T-helper 2 cell treated with Interferon-gamma antibody and Interleukin-4, amounts not matched to agents 5 μg/mL and 100 μg/mL, for 36 hours (primary cell): ENCODE results near the gene GATAD2B.

ENCODE experiments used
- DNase-seq: peaks from one replicate; pipeline ENCODE4 v3.0.0; 2021; ENCODE audit warnings: low spot score
- H3K27ac Mint-ChIP-seq: one replicate; pipeline ENCODE4 v1.8.0; 2021; ENCODE audit warnings: mild to moderate bottlenecking, mixed read lengths
- H3K27me3 Mint-ChIP-seq: one replicate; pipeline ENCODE4 v1.8.0; 2021; ENCODE audit warnings: low read depth, mixed read lengths
- H3K36me3 Mint-ChIP-seq: one replicate; pipeline ENCODE4 v1.8.0; 2021; ENCODE audit warnings: low read depth, mixed read lengths
- H3K4me1 Mint-ChIP-seq: one replicate; pipeline ENCODE4 v1.8.0; 2021; ENCODE audit warnings: low read depth, mixed read lengths
- H3K4me3 Mint-ChIP-seq: one replicate; pipeline ENCODE4 v1.8.0; 2022; ENCODE audit warnings: mild to moderate bottlenecking, moderate library complexity, mixed read lengths
- H3K9me3 Mint-ChIP-seq: one replicate; pipeline ENCODE4 v1.8.0; 2021; ENCODE audit warnings: mixed read lengths

The GATAD2B gene

GRCh38 chr1:153801786-153802697, 120.7 kb downstream of the GATAD2B start:
- H3K9me3 Mint-ChIP-seq: no peaks in the 10 kb centered on the region
- peaks cover 27% of the 10 kb centered on the region for H3K4me1 Mint-ChIP-seq
- H3K4me3 Mint-ChIP-seq: no peak overlapping the region
- peaks cover 18% of the 10 kb centered on the region for H3K36me3 Mint-ChIP-seq
- no peak for DNase-seq
- no peaks in the 10 kb centered on the region for H3K27me3 Mint-ChIP-seq
- peak overlapping the region; percentile 62 for H3K27ac Mint-ChIP-seq

- no peaks in the 10 kb centered on the region for H3K9me3 Mint-ChIP-seq
- H3K4me3 Mint-ChIP-seq: no peak overlapping the region
- no peak for DNase-seq
- peaks cover 11% of the 10 kb centered on the region for H3K36me3 Mint-ChIP-seq
- H3K27me3 Mint-ChIP-seq: no peaks in the 10 kb centered on the region
- peaks cover 31% of the 10 kb centered on the region for H3K4me1 Mint-ChIP-seq
- peak overlapping the region; percentile 46 for H3K27ac Mint-ChIP-seq
Measured at GRCh38 chr1:153801028-153801625, 121.6 kb downstream of the GATAD2B start.

GRCh38 chr1:153800516-153800915, 122.3 kb downstream of the GATAD2B start:
- no peak overlapping the region for H3K4me3 Mint-ChIP-seq
- no peaks in the 10 kb centered on the region for H3K9me3 Mint-ChIP-seq
- no peaks in the 10 kb centered on the region for H3K27me3 Mint-ChIP-seq
- DNase-seq: no peak
- peak overlapping the region; percentile 46 for H3K27ac Mint-ChIP-seq
- peaks cover 27% of the 10 kb centered on the region for H3K4me1 Mint-ChIP-seq
- peaks cover 11% of the 10 kb centered on the region for H3K36me3 Mint-ChIP-seq

- Mint-ChIP-seq H3K9me3 (no peaks in the 10 kb centered on the region), H3K4me3 (no peak overlapping the region), H3K27me3 (no peaks in the 10 kb centered on the region), H3K4me1 (peaks cover 21% of the 10 kb centered on the region), H3K36me3 (peaks cover 11% of the 10 kb centered on the region), H3K27ac (peak overlapping the region; percentile 27)
- no peak for DNase-seq
Measured at GRCh38 chr1:153799566-153800465, 123.0 kb downstream of the GATAD2B start.

- peaks cover 18% of the 10 kb centered on the region for H3K4me1 Mint-ChIP-seq
- H3K4me3 Mint-ChIP-seq: no peak overlapping the region
- no peaks in the 10 kb centered on the region for H3K9me3 Mint-ChIP-seq
- DNase-seq: no peak
- H3K36me3 Mint-ChIP-seq: peaks cover 11% of the 10 kb centered on the region
- no peak overlapping the region for H3K27ac Mint-ChIP-seq
- H3K27me3 Mint-ChIP-seq: no peaks in the 10 kb centered on the region
Measured at GRCh38 chr1:153799016-153799415, 123.8 kb downstream of the GATAD2B start.

- H3K27ac Mint-ChIP-seq: peak overlapping the region; percentile 4
- no peak overlapping the region for H3K4me3 Mint-ChIP-seq
- H3K9me3 Mint-ChIP-seq: no peaks in the 10 kb centered on the region
- no peaks in the 10 kb centered on the region for H3K27me3 Mint-ChIP-seq
- DNase-seq: no peak
- peaks cover 13% of the 10 kb centered on the region for H3K4me1 Mint-ChIP-seq
- peaks cover 6% of the 10 kb centered on the region for H3K36me3 Mint-ChIP-seq
Measured at GRCh38 chr1:153798468-153798780, 124.3 kb downstream of the GATAD2B start.

GRCh38 chr1:153796786-153797659, 125.7 kb downstream of the GATAD2B start:
- Mint-ChIP-seq H3K4me1 (peaks cover 16% of the 10 kb centered on the region), H3K27ac (no peak overlapping the region), H3K4me3 (no peak overlapping the region), H3K27me3 (no peaks in the 10 kb centered on the region), H3K9me3 (no peaks in the 10 kb centered on the region), H3K36me3 (peaks cover 2% of the 10 kb centered on the region)
- peak; percentile 64 for DNase-seq

- no peak overlapping the region for H3K27ac Mint-ChIP-seq
- no peaks in the 10 kb centered on the region for H3K9me3 Mint-ChIP-seq
- H3K4me3 Mint-ChIP-seq: no peak overlapping the region
- DNase-seq: no peak
- H3K27me3 Mint-ChIP-seq: no peaks in the 10 kb centered on the region
- H3K36me3 Mint-ChIP-seq: no peaks in the 10 kb centered on the region
- peaks cover 22% of the 10 kb centered on the region for H3K4me1 Mint-ChIP-seq
Measured at GRCh38 chr1:153795934-153796785, 126.6 kb downstream of the GATAD2B start.

GRCh38 chr1:153795330-153795837, 127.4 kb downstream of the GATAD2B start:
- peaks cover 30% of the 10 kb centered on the region for H3K4me1 Mint-ChIP-seq
- H3K9me3 Mint-ChIP-seq: no peaks in the 10 kb centered on the region
- no peaks in the 10 kb centered on the region for H3K36me3 Mint-ChIP-seq
- H3K27me3 Mint-ChIP-seq: no peaks in the 10 kb centered on the region
- H3K4me3 Mint-ChIP-seq: no peak overlapping the region
- DNase-seq: no peak
- H3K27ac Mint-ChIP-seq: no peak overlapping the region

- DNase-seq: no peak
- H3K27ac Mint-ChIP-seq: no peak overlapping the region
- no peak overlapping the region for H3K4me3 Mint-ChIP-seq
- no peaks in the 10 kb centered on the region for H3K36me3 Mint-ChIP-seq
- H3K4me1 Mint-ChIP-seq: peaks cover 36% of the 10 kb centered on the region
- H3K9me3 Mint-ChIP-seq: no peaks in the 10 kb centered on the region
- H3K27me3 Mint-ChIP-seq: no peaks in the 10 kb centered on the region
Measured at GRCh38 chr1:153794624-153795329, 128.0 kb downstream of the GATAD2B start.

GRCh38 chr1:153793973-153794615, 128.7 kb downstream of the GATAD2B start:
- DNase-seq: no peak
- H3K36me3 Mint-ChIP-seq: no peaks in the 10 kb centered on the region
- H3K9me3 Mint-ChIP-seq: no peaks in the 10 kb centered on the region
- no peaks in the 10 kb centered on the region for H3K27me3 Mint-ChIP-seq
- no peak overlapping the region for H3K4me3 Mint-ChIP-seq
- peaks cover 39% of the 10 kb centered on the region for H3K4me1 Mint-ChIP-seq
- H3K27ac Mint-ChIP-seq: no peak overlapping the region
